ENCODE measurements around the gene CDT1.
A peak's percentile ranks its signal among the peaks of the same experiment; 100 is the strongest.
"Not testable (repeated sequence)": the region's sequence is repeated elsewhere in the genome, so short reads cannot be mapped to it uniquely, and the experiment has no call there.

The CDT1 gene

DNA sequence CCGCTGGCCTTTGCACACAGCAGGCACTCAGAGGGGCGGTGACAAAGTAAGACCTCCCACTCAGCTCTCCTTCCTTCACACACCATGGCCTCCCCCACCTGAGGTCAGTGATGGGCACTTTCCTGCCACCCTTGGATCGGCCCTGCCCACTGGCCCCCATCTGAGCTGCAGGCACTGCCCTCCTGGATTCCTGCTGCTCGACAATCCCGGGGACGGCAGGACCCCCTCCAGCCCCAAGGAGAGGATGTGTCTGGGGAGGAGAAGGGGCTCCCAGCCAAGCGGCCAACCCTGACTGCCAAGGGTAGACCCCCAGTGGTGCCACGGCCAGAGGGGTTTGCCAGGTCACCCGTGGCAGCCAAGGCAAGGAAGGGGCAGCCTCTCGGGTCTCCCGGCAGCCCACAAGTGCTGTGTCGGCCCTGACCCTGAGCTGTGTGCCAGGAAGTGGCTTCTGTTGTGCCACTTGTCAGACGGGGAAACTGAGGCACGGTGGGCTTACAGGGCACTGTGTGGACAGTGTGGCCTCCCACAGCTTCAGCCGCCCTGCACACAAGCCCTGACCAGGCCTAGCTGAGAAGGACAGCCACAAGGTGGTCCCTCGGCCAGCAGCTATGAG is 41.2 kb upstream of the CDT1 start:
- no peaks in the 10 kb centered on the region for H3K9me3 ChIP-seq
- H3K4me3 ChIP-seq = no peak overlapping the region
- in situ Hi-C loops (cut with MboI; ENCODE audit: low sequenced_read_pairs) = no loop called here
- no peak for DNase-seq (ENCODE audit: low spot score in 2 of 2)
- H3K27me3 ChIP-seq (ENCODE audit: low read depth) = no peaks in the 10 kb centered on the region
- peaks cover 9% of the 10 kb centered on the region; the same call in 1 of the 2 replicates for H3K36me3 ChIP-seq (replicated peaks)
- peaks cover 2% of the 10 kb centered on the region; the same call in 1 of the 2 replicates for H3K4me1 ChIP-seq

DNA sequence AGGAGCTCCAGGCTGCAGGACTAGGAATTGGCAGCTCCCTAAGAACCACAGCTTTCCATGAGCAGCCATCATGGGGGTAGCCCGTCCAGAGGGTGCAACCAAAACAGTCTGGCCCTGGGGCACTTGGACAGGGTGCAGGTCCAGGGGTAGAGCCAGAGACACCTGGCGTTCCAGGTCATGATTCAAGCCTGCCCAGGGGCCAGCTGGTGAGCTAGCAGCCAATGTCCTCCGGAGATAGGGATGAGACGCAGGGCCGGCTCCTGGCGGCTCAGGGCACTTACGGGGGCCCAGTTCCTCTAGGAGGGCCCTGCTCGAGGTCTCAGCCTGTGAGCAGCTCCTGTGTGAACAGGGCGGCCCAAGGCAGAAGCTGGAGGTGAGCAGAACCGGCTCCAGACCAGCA is 40.6 kb upstream of the CDT1 start:
- H3K4me3 ChIP-seq = no peak overlapping the region
- H3K36me3 ChIP-seq (replicated peaks) = peaks cover 9% of the 10 kb centered on the region; the same call in 1 of the 2 replicates
- in situ Hi-C loops (cut with MboI; ENCODE audit: low sequenced_read_pairs) = no loop called here
- no peaks in the 10 kb centered on the region for H3K27me3 ChIP-seq (ENCODE audit: low read depth)
- DNase-seq (ENCODE audit: low spot score in 2 of 2) = no peak
- H3K9me3 ChIP-seq = no peaks in the 10 kb centered on the region
- peaks cover 2% of the 10 kb centered on the region; the same call in 1 of the 2 replicates for H3K4me1 ChIP-seq

DNA sequence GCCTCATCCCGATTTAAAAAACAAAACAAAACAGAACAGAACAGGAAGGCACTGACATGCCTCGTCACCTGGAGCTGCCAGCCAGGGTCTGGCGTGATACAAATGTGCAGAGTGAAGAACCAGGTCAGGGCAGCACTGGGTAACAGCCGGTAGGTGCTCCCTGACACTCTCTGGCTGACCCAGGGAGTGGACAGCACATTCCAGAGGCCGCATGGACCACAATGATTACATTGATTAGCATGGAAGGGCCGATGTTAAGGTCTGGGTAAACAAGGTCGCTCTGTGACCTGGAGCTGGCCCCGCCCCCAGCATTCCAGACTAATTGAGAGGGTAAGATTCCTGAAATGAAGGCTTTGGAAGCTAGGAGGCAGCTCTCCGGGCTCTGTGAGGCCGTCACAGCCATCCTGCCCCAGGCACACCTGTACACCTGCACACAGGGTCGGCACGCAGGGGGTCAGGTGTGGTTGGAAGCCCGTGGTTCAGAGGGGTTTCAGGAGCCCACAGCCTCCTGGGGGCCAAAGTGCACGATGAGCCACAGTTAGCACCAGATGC is 40.0 kb upstream of the CDT1 start:
- Histone ChIP-seq H3K27me3 (ENCODE audit: low read depth) (no peaks in the 10 kb centered on the region), H3K36me3 (replicated peaks) (peaks cover 9% of the 10 kb centered on the region; the same call in 1 of the 2 replicates), H3K4me3 (no peak overlapping the region), H3K4me1 (peaks cover 2% of the 10 kb centered on the region; the same call in 1 of the 2 replicates), H3K9me3 (no peaks in the 10 kb centered on the region)
- in situ Hi-C loops (cut with MboI; ENCODE audit: low sequenced_read_pairs) = no loop called here
- DNase-seq (ENCODE audit: low spot score in 2 of 2) = peak in 1 of 2 experiments; percentile 54

DNA sequence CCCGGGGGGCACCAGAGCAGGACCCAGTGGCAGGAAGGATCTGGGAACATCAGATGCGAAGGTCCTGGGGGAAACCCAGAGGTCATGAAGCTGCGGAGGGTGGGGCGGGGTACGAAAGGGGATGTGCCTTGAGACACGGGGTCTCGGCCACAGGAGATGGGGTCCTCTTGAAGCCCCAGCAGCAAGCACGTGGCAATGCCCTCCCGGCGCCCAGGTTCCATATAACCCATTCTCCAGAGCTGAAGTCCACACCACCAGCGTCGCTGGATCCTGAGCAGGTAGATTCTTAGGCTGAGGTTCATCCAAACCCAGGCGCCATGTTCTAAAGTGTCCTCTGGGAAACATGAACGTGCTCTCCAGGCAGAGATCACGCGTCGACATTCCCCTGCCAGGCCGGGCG is 39.5 kb upstream of the CDT1 start:
- Histone ChIP-seq H3K4me3 (no peak overlapping the region), H3K27me3 (ENCODE audit: low read depth) (no peaks in the 10 kb centered on the region), H3K9me3 (no peaks in the 10 kb centered on the region), H3K4me1 (peaks cover 2% of the 10 kb centered on the region; the same call in 1 of the 2 replicates), H3K36me3 (replicated peaks) (peaks cover 9% of the 10 kb centered on the region)
- DNase-seq (ENCODE audit: low spot score in 2 of 2) = no peak
- in situ Hi-C loops (cut with MboI; ENCODE audit: low sequenced_read_pairs) = no loop called here

DNA sequence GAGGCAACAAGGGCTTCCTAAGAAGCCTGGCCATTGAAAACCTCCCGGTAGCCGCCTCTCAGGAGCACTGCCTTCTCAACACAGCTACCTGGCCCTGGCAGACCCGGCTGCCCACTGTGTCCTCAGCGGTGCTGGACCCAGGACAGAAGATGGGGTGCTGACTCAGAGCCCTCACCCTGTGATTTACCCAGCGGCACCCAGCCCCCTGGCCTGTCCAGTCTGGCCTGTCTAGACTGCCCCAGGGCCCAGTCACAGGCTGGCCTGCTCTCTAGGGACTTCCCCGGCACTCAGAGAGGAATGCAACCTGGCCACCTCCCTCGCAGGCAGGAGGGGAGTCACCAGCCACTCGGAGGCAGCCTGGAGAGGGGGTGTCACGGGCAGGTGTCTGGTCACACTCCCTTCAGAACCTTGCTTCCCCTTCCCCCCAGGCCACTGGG is 38.7 kb upstream of the CDT1 start:
- Histone ChIP-seq H3K4me1 (peaks cover 5% of the 10 kb centered on the region), H3K27me3 (ENCODE audit: low read depth) (no peaks in the 10 kb centered on the region), H3K9me3 (no peaks in the 10 kb centered on the region), H3K4me3 (no peak overlapping the region), H3K36me3 (replicated peaks) (peaks cover 9% of the 10 kb centered on the region)
- in situ Hi-C loops (cut with MboI; ENCODE audit: low sequenced_read_pairs) = no loop called here
- DNase-seq (ENCODE audit: low spot score in 2 of 2) = no peak

DNA sequence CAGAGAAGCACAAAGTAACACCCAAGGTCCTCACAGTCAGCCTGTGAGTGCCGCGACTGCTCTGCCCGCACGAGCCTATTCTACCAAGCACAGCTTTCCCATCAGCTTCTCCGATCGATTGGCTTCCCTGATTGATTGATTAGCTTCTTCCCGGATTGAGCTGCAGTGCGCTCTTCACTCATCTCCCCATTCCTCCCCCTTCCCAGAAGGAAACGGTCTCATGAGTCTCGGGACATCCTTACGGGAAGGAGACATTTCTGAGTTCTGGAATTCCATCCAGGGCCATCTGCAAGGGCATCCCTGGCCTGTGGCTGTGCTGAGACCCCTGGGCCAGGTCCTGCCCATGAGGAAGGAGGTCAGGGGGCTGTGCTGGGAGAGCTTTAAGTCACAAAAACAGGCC is 36.6 kb upstream of the CDT1 start:
- Histone ChIP-seq H3K27me3 (ENCODE audit: low read depth) (no peaks in the 10 kb centered on the region), H3K4me1 (peaks cover 21% of the 10 kb centered on the region), H3K4me3 (no peak overlapping the region), H3K9me3 (no peaks in the 10 kb centered on the region), H3K36me3 (replicated peaks) (peaks cover 9% of the 10 kb centered on the region)
- no peak for DNase-seq (ENCODE audit: low spot score in 2 of 2)
- in situ Hi-C loops (cut with MboI; ENCODE audit: low sequenced_read_pairs) = no loop called here

DNA sequence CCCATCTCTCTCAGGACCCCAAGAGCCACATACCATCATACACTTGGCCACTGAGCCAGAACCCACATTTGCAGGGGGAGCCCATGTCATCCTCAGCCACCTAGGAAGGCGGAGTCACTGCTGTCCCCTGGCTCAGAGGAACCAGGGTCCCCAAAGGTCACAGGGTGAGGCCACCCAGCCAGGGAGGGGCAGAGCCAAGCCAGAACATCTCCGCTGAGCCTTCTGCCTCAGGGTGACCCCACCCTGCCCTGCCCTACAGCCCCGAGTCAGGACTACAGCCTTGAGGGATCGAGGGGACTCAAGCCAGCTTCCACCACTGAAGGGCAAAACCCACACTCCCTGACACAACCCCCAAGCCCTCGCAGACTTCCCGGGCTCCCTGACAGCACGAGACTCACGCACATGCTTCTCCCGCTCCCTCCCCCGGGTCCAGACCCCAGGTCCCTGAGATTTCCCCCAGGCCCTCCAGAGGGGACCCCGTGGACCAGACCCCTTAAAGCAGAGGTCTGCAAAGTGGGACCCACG is 36.0 kb upstream of the CDT1 start:
- no peaks in the 10 kb centered on the region for H3K27me3 ChIP-seq (ENCODE audit: low read depth)
- no peaks in the 10 kb centered on the region for H3K9me3 ChIP-seq
- in situ Hi-C loops (cut with MboI; ENCODE audit: low sequenced_read_pairs) = no loop called here
- peaks cover 9% of the 10 kb centered on the region for H3K36me3 ChIP-seq (replicated peaks)
- H3K4me1 ChIP-seq = peaks cover 21% of the 10 kb centered on the region
- no peak for DNase-seq (ENCODE audit: low spot score in 2 of 2)
- H3K4me3 ChIP-seq = no peak overlapping the region

DNA sequence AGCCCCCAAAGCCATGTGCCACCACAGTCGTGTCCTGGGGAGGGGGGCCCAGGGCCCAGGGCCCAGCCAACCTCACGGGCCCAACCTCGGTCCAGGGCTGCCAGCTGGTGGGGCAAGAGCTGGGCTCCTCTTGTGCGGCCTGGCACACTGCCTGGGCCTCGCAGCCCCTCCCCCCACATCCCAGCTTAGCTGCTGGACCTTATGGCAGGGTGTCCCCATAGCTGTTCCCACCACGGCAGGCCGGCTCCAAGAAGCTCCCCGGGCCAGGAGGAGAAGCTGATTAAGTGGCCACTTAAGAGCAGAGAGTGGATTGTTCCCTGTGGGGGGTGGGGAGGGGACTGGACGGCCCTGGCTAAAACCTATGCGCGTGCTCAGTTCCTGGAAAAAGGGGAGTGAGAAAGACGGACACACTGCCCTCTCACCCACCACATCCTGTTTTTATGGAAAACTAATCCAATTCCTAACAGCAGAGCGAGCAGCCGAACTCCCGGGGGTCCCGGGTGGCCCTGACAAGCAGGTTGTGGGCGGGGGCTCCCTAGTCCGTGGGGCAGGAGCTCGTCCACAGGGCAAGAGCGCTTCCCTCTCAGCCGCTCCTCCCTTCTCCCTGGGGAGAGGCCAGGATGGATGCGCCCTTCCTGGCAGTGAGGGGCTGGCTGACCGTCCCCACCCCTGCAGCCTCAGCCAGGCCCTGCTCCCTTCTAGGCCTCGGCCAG is 35.4 kb upstream of the CDT1 start:
- no peak for DNase-seq (ENCODE audit: low spot score in 2 of 2)
- Histone ChIP-seq H3K9me3 (no peaks in the 10 kb centered on the region), H3K36me3 (replicated peaks) (peaks cover 9% of the 10 kb centered on the region), H3K27me3 (ENCODE audit: low read depth) (no peaks in the 10 kb centered on the region), H3K4me3 (no peak overlapping the region), H3K4me1 (peaks cover 21% of the 10 kb centered on the region)
- in situ Hi-C loops (cut with MboI; ENCODE audit: low sequenced_read_pairs) = no loop called here

DNA sequence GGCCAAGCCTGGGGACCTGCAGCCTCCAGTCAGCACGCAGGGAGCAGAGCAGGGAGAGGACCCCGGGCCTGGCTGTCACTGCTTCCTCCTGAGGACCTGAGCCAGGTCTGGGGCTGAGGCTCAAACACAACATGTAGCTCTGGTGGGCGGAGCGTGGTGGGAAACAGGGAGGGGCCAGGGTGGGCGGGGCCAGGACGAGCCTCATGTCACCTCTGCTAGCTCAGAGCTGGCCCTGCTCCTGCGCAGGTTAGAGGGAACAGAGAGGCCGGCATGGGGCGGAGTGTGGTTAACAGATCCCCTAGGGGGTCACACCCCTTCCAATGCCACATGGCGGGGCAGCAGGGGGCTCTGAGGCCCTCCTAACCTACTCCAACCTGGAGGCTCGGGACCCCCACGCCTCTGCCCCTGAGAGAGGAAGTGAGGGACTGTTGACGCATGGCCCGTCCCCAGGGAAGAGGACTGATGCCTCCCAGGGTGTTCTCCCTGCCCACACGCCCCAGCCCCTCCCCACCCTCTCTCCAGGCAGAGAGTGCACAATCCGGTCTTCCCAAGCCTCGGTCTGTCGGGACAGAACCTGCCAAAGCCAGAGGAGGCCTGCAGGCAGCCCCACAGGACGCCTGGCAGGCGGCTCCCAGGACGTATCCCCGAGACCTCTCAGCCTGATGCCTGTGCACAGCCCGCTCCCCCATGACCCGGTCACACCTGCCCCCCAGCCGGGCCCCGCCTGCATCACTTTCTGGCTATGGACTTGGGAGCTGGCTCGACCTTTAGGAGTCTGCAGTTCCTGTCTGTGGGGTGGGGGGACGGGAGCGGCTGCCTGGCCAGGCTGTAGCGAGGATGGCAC is 33.8 kb upstream of the CDT1 start:
- Histone ChIP-seq H3K27me3 (ENCODE audit: low read depth) (no peaks in the 10 kb centered on the region), H3K4me3 (no peak overlapping the region), H3K4me1 (peaks cover 22% of the 10 kb centered on the region), H3K9me3 (no peaks in the 10 kb centered on the region), H3K36me3 (replicated peaks) (peaks cover 5% of the 10 kb centered on the region)
- in situ Hi-C loops (cut with MboI; ENCODE audit: low sequenced_read_pairs) = no loop called here
- DNase-seq (ENCODE audit: low spot score in 2 of 2) = peak in 1 of 2 experiments; percentile 65

DNA sequence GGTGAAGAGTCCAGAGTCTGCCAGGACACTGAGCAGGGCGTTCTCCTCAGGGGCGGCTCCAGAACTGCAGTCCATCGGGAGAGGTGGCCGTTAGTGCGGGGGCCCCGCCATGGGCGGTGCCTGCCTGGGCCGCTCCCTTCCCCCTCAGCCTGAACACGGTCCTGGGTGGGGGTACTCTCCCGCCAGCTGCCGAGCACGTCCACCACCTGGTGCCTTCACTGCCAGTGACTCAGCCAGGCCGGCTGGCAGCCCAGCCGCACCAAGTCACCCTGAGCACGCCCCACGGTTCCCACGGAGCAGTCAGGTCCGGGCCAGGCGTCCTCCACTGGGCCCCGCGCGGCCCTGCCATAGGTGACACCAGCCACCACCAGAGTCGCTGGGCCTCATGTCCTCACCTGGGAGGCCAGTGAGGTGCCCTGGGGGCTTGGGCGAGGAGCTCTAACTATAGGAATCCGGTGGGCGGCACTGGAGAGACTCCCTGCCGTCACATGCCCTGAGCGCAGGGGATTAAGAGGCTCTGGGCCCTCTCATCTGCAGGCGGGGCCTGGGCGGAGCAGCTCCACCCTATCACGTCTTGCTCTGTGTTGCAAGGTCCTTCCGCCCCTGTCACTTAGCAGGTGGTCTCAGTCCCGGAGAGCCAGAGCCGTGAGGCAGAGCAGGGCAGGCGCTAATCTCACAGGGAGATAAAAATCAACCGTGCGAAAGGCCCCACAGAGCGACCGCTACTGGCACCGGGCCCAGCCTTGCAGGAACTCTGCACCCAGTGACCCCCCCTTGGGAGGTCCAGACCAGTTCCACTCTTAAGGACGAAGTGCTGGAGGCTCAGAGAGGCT is 32.9 kb upstream of the CDT1 start:
- peaks cover 22% of the 10 kb centered on the region for H3K4me1 ChIP-seq
- no peak overlapping the region; the same call in 1 of the 2 replicates for H3K4me3 ChIP-seq
- in situ Hi-C loops (cut with MboI; ENCODE audit: low sequenced_read_pairs) = no loop called here
- peak; percentile 93 to 97 for DNase-seq (ENCODE audit: low spot score in 2 of 2)
- no peaks in the 10 kb centered on the region for H3K27me3 ChIP-seq (ENCODE audit: low read depth)
- peaks cover 5% of the 10 kb centered on the region for H3K36me3 ChIP-seq (replicated peaks)
- no peaks in the 10 kb centered on the region for H3K9me3 ChIP-seq

DNA sequence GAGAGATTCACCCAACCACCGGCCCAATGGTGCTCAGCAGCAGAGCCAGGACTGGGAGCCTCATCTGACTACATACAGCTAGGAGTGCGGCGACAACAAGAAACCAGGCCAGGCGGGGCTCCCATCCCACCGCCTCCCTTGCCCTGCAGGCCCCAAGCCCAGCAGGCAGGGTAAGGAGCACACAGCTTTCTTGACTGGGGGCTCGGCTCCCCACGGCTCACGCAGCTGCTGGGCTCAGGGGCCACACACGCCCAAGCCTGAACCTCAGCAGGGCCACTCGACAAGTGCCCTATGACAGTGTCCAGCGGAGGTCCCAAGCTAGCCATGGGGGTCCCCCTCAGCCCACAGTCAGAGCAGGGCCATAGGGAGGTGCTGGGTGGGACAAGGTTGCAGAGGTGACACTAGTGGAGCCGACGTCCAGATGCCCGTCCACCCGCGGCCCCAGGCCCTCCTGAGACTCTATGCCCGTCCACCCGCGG is 32.3 kb upstream of the CDT1 start:
- DNase-seq (ENCODE audit: low spot score in 2 of 2) = no peak
- in situ Hi-C loops (cut with MboI; ENCODE audit: low sequenced_read_pairs) = no loop called here
- Histone ChIP-seq H3K4me1 (peaks cover 22% of the 10 kb centered on the region), H3K9me3 (no peaks in the 10 kb centered on the region), H3K4me3 (no peak overlapping the region; the same call in 1 of the 2 replicates), H3K27me3 (ENCODE audit: low read depth) (no peaks in the 10 kb centered on the region), H3K36me3 (replicated peaks) (no peaks in the 10 kb centered on the region; the same call in none of the 2 replicates)

DNA sequence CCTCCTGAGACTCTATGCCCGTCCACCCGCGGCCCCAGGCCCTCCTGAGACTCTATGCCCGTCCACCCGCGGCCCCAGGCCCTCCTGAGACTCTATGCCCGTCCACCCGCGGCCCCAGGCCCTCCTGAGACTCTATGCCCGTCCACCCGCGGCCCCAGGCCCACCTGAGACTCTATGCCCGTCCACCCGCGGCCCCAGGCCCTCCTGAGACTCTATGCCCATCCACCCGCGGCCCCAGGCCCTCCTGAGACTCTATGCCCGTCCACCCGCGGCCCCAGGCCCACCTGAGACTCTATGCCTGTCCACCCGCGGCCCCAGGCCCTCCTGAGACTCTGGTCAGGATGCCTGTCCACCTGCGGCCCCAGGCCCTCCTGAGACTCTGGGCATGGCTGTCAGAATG is 31.8 kb upstream of the CDT1 start:
- H3K36me3 ChIP-seq (replicated peaks); DNase-seq (ENCODE audit: low spot score in 2 of 2); in situ Hi-C loops (cut with MboI; ENCODE audit: low sequenced_read_pairs); H3K4me3 ChIP-seq; H3K9me3 ChIP-seq; H3K27me3 ChIP-seq (ENCODE audit: low read depth): not testable (repeated sequence)
- H3K4me1 ChIP-seq = peaks cover 22% of the 10 kb centered on the region

Measured in HAP-1 (cell line).